Tibial nerve (tissue), 4 donors: ENCODE data around the gene URB1.

Experiments
- EP300 ChIP-seq, 2 donors: sonication (generic); formaldehyde crosslinking; IDR thresholded peaks; one replicate each; pipeline ENCODE4 v1.6.1; 2017; ENCODE audit warnings: antibody characterized with exemption in 2 of 2, mild to moderate bottlenecking in 1 of 2
- POLR2A ChIP-seq, 2 donors: fragments of 450-650 bp; IDR thresholded peaks; one replicate each; pipeline ENCODE4 v1.6.1; 2017; ENCODE audit warnings: antibody characterized with exemption in 2 of 2, mild to moderate bottlenecking in 2 of 2, moderate library complexity in 2 of 2
- TF ChIP-seq, protein P1 (sequence below), 5 experiments: fragments of 200-600 bp in 3 of 5; fragments of 450-650 bp in 2 of 5; sonication (generic) in 3 of 5; IDR thresholded peaks; one replicate each; pipeline ENCODE4 v1.5.1; 2016 to 2019; ENCODE audit warnings: antibody characterized with exemption in 5 of 5, mild to moderate bottlenecking in 3 of 5, moderate library complexity in 2 of 5

DNA sequence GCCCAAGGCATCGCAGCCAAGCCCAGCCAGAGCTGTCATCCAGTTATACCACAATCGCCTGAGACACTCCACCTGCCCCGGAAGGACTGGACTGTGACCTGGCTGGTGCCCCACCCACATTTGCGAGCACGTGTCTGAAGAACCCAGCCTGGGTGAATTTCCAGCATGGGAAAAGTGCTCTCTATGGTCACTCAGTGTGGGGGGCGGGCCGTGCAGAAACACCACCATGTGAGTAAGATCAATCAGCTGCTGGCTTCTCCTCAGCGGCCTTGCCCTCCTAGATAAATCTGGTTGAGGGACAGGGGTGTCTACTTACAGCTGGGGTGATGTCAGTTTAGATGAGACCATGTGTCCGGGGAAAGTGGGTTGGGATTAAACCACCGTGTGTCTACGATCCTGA, 44.8 kb downstream of the URB1 start:
- TF ChIP-seq POLR2A (IDR thresholded peaks at IDR 0.05) (no peak), EP300 (IDR thresholded peaks at IDR 0.05) (no peak)
- TF ChIP-seq, protein P1, sequence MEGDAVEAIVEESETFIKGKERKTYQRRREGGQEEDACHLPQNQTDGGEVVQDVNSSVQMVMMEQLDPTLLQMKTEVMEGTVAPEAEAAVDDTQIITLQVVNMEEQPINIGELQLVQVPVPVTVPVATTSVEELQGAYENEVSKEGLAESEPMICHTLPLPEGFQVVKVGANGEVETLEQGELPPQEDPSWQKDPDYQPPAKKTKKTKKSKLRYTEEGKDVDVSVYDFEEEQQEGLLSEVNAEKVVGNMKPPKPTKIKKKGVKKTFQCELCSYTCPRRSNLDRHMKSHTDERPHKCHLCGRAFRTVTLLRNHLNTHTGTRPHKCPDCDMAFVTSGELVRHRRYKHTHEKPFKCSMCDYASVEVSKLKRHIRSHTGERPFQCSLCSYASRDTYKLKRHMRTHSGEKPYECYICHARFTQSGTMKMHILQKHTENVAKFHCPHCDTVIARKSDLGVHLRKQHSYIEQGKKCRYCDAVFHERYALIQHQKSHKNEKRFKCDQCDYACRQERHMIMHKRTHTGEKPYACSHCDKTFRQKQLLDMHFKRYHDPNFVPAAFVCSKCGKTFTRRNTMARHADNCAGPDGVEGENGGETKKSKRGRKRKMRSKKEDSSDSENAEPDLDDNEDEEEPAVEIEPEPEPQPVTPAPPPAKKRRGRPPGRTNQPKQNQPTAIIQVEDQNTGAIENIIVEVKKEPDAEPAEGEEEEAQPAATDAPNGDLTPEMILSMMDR (IDR thresholded peaks at IDR 0.05): no peak
